ENCODE measurements around the gene SHMT2. TPM values are rescaled to one million over a fixed set of nuclear protein-coding genes. Genes with fewer than 3 reads are reported as not detected.

Gene SHMT2
- total and polyA plus RNA-seq, 2 of the 13 experiments (the other 11 are each of a cell fraction or from before 2014, with no cell fraction given), result 181 to 393 TPM

- no peak overlapping the region for H2AFZ ChIP-seq (ENCODE audit: low read length)
- CTCF ChIA-PET (ENCODE audit: low intra/inter-chr PET ratio, low total read pairs), result interaction anchor here (1.1 to 11.7 kb wide), 2 partner anchors 10 to 21 kb away, joined by 3 to 308 read pairs; partner anchors contain the start of gene NXPH4
- POLR2A ChIA-PET, result no interaction called here
- 90% methylated on average over 10 of the region's 10 CpGs for WGBS (ENCODE audit: low lambda C conversion rate)
- H3K36me3 ChIP-seq (replicated peaks in 1 of 2; ENCODE audit: control insufficient read depth in 1 of 2, insufficient read depth in 2 of 2, low read length in 2 of 2), result peaks cover 20 to 34% of the 10 kb centered on the region in 2 experiments
- BruUV-seq (replicated peaks), result no TSS peak
- no peak overlapping the region; a peak in 1 of 6 replicates for H3K4me3 ChIP-seq (replicated peaks in 1 of 3; ENCODE audit: insufficient read depth in 1 of 3, low read depth in 2 of 3, low read length in 3 of 3)
- ATAC-seq (no peak), FAIRE-seq (no peak), DNase-seq (ENCODE audit: low spot score) (no peak)
- H3K4me1 ChIP-seq (ENCODE audit: insufficient read depth, low read length), result peaks cover 78% of the 10 kb centered on the region
- TF ChIP-seq RAD21 (CRISPR knock-in tag; IDR thresholded peaks at IDR 0.05) (no peak), MEIS2 (CRISPR knock-in tag; IDR thresholded peaks at IDR 0.05) (no peak), HNRNPLL (IDR thresholded peaks at IDR 0.05; ENCODE audit: low read depth, low read length, poor library complexity, severe bottlenecking) (no peak), KLF9 (CRISPR knock-in tag; IDR thresholded peaks at IDR 0.05; ENCODE audit: low read depth) (no peak), PLRG1 (conservative IDR thresholded peaks at IDR 0.05) (no peak), ZNF790 (CRISPR knock-in tag; IDR thresholded peaks at IDR 0.05; ENCODE audit: borderline replicate concordance) (no peak), CEBPG (CRISPR knock-in tag; IDR thresholded peaks at IDR 0.05) (no peak), JARID2 (CRISPR knock-in tag; IDR thresholded peaks at IDR 0.05; ENCODE audit: insufficient replicate concordance) (no peak)
- H4K20me1 ChIP-seq (ENCODE audit: insufficient read depth, low read length), result peaks cover 12% of the 10 kb centered on the region; the same call in 1 of the 2 replicates
- H3K27ac ChIP-seq (ENCODE audit: extremely low read length, insufficient read depth, low read length), result no peak overlapping the region
- no peak overlapping the region for H3K4me2 ChIP-seq (ENCODE audit: low read depth, low read length)
- peaks cover 2 to 5% of the 10 kb centered on the region in 2 experiments; a peak in 4 of 5 replicates for H3K27me3 ChIP-seq (ENCODE audit: control insufficient read depth in 1 of 2, insufficient read depth in 2 of 2, low read length in 2 of 2)
- peaks cover 24% of the 10 kb centered on the region for H3K79me2 ChIP-seq (ENCODE audit: insufficient read depth, low read length)
- in situ Hi-C loops (cut with HindIII; ENCODE audit: extremely low pct_ligation_motif_present, low pct_unique_long_range_greater_than_20kb) (no loop called here), intact Hi-C loops (cut with micrococcal nuclease; ENCODE audit: unreplicated experiment) (no loop called here)
- no peaks in the 10 kb centered on the region for H3K9me3 ChIP-seq (ENCODE audit: low read length)
- no peak overlapping the region for H3K9ac ChIP-seq (ENCODE audit: insufficient read depth, low read depth, low read length)
These were observed 5.1 kb downstream of the SHMT2 start for GRCh38 chr12:57234571-57235016.

GRCh38 chr12:57235017-57235727 is 5.7 kb downstream of the SHMT2 start:
- H3K4me1 ChIP-seq (ENCODE audit: insufficient read depth, low read length), result peaks cover 82% of the 10 kb centered on the region
- BruUV-seq (replicated peaks), result no TSS peak
- ChIA-PET POLR2A (interaction anchor here (1.3 to 1.4 kb wide), 2 partner anchors 11 to 104 kb away, joined by 3 read pairs; no protein-coding TSS in a partner anchor), CTCF (ENCODE audit: low intra/inter-chr PET ratio, low total read pairs) (interaction anchor here (1.1 to 11.7 kb wide), 2 partner anchors 11 to 21 kb away, joined by 3 to 308 read pairs; partner anchors contain the start of gene NXPH4)
- H3K27ac ChIP-seq (ENCODE audit: extremely low read length, insufficient read depth, low read length), result no peak overlapping the region
- H4K20me1 ChIP-seq (ENCODE audit: insufficient read depth, low read length), result peaks cover 12% of the 10 kb centered on the region; the same call in 1 of the 2 replicates
- intact Hi-C loops (cut with micrococcal nuclease; ENCODE audit: unreplicated experiment) (no loop called here), in situ Hi-C loops (cut with HindIII; ENCODE audit: extremely low pct_ligation_motif_present, low pct_unique_long_range_greater_than_20kb) (no loop called here)
- no peaks in the 10 kb centered on the region for H3K9me3 ChIP-seq (ENCODE audit: low read length)
- H3K4me2 ChIP-seq (ENCODE audit: low read depth, low read length), result no peak overlapping the region
- WGBS (ENCODE audit: low lambda C conversion rate), result 86% methylated on average over 15 of the region's 26 CpGs
- peaks cover 19% of the 10 kb centered on the region for H3K79me2 ChIP-seq (ENCODE audit: insufficient read depth, low read length)
- no peak overlapping the region for H3K9ac ChIP-seq (ENCODE audit: insufficient read depth, low read depth, low read length)
- peak overlapping the region in 1 of 3 experiments; percentile 37; a peak in 1 of 6 replicates for H3K4me3 ChIP-seq (replicated peaks in 1 of 3; ENCODE audit: insufficient read depth in 1 of 3, low read depth in 2 of 3, low read length in 3 of 3)
- peak; percentile 63 for DNase-seq (ENCODE audit: low spot score)
- peak; percentile 10 for ATAC-seq
- H3K36me3 ChIP-seq (replicated peaks in 1 of 2; ENCODE audit: control insufficient read depth in 1 of 2, insufficient read depth in 2 of 2, low read length in 2 of 2), result peaks cover 20 to 34% of the 10 kb centered on the region in 2 experiments
- peaks cover 4 to 10% of the 10 kb centered on the region in 2 experiments; a peak in 4 of 5 replicates for H3K27me3 ChIP-seq (ENCODE audit: control insufficient read depth in 1 of 2, insufficient read depth in 2 of 2, low read length in 2 of 2)
- H2AFZ ChIP-seq (ENCODE audit: low read length), result no peak overlapping the region
- FAIRE-seq, result no peak
- TF ChIP-seq SP5 (CRISPR knock-in tag; IDR thresholded peaks at IDR 0.05; ENCODE audit: borderline replicate concordance, low read depth) (peak; percentile 64; the same call in 1 of the 2 replicates), ZNF687 (CRISPR knock-in tag; IDR thresholded peaks at IDR 0.05) (peak; percentile 83), POLR2AphosphoS5 (IDR thresholded peaks at IDR 0.05; ENCODE audit: low read depth, low read length) (peak; percentile 12), ZBTB33 (CRISPR knock-in tag; IDR thresholded peaks at IDR 0.05) (peak; percentile 96)

All from HepG2 (cell line).